HG03565 (cell line): ENCODE measurements around the gene SINHCAF.
"Not testable (repeated sequence)": the region's sequence is repeated elsewhere in the genome, so short reads cannot be mapped to it uniquely, and the experiment has no call there.

Source experiments
- ATAC-seq: cut with Tn5 transposase; IDR thresholded peaks from one replicate; pipeline ENCODE4 v1.9.1; 2021; ENCODE audit warnings: mild to moderate bottlenecking, moderate library complexity; ENCODE audit not compliant: unreplicated experiment

SINHCAF gene

DNA sequence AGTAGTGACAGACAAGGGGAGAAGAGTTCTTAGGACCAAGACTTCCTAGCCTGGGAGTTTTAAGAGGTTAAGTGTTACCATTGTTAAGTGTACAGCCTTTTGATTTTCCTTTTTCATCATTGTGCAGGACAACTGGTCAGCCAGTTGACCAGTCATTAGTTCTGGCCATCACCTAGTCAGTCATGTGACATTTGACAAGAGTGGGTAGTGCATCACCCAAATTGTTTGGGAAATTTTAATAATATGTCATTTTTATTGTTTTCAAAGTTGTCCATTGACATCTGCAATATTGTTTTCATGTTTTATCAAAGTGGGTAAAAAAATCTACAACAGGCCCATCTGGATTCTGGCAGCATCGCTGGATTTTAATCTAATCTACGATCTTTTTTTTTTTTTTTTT, 15.5 kb downstream of the SINHCAF start:
- no peak for ATAC-seq

DNA sequence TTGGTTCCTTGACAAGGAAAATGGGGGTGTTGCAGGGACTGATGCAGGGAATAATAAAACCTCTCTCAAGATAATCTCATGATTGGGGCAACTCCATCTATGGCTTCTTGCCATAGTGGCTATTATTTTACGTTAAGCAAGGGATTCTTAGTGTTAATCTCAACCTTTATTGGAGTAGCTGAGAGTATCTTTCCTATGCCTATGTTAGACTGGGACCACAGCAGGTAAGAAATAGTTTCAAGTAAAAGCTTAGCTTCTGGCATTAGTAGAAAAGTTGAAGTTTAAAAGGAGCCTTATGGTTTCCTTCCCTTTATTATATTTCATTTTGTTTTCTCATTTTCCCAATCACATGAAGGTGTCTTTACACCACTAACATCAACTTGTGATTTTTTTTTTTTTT, 16.7 kb downstream of the SINHCAF start:
- ATAC-seq = no peak

DNA sequence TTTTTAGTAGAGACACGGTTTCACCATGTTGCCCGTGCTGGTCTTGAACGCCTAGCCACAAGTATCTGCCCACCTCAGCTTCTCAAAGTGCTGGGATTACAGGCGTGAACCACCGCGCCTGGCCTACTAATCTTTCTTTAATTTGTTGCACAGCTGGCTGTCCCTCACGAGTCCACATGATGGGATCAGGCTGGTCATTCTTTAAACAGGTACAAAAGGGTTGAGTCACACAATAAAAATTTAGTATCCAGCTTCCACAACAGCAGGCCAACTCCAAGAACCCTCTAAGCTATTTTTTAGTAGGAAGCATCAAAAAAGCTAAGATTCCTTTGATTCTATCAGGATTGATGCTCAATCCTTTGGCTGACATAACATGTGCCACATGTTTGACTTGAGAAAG, 17.8 kb downstream of the SINHCAF start:
- ATAC-seq = no peak

GRCh38 chr12:31306866-31307265, 19.1 kb downstream of the SINHCAF start:
- ATAC-seq = no peak

- no peak for ATAC-seq
Measured at GRCh38 chr12:31303466-31303865, 22.5 kb downstream of the SINHCAF start.

GRCh38 chr12:31301311-31301710, 24.6 kb downstream of the SINHCAF start:
- no peak for ATAC-seq

GRCh38 chr12:31300783-31301182, 25.2 kb downstream of the SINHCAF start:
- ATAC-seq = no peak

GRCh38 chr12:31300341-31300740, 25.6 kb downstream of the SINHCAF start:
- no peak for ATAC-seq

- no peak for ATAC-seq
Measured at GRCh38 chr12:31298922-31299321, 27.0 kb downstream of the SINHCAF start.

DNA sequence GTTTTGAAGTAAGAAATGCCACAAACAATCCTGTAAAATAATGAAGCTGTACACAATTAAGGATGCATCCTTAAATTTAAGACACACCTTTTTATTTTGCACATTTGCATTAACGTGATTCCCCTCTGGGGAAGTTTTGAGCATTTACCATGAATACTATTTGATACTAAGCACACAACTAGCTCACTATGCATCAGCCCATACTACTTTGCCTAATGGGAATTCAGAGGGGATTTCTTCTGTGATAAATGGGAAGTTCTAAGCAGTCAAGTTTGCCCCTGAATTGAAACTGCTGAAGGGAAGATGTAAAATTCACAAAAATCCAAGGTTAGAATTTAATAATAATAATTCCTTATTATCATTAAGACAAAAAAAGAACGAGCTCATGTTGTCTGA, 27.4 kb downstream of the SINHCAF start:
- no peak for ATAC-seq

DNA sequence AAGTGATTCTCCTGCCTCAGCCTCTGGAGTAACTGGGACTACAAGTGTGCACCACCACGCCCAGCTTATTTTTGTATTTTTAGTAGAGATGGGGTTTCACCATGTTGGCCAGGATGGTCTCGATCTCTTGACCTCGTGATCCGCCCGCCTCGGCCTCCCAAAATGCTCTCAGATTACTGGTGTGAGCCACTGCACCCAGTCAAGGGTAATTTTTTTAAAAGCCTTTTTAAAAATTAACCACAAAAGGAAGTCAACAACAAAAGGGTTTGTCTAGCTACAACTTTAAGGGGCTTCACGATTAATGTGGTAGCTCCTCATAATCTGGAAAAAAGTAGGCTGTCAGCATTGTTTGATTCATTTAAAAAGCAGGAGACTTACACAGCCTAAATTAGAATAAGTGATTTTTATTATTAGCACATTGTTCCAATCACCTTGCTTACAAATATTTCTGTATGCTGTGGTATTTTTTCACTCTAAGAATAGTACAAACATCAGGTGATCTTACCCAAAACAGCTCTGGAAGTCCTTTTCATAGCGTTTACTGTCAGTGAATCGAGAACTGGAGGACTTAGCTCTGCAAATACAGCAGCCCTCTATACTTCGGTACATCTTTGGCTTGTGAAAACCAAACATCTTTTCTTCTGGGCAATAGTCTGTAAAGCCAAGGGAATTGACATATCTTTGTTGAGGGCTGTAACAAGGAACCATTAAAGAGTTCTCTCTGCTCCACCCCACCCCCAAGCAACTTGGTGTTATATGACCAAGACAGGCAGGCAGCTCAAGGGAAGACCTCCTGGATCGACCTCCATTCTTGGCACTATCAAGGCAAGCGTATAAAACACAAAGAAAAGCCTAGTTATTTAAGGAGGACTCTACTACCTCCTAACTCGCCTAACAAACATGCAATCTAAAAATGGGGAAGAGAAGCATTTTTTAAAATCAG, 28.1 kb downstream of the SINHCAF start:
- peak; percentile 48 for ATAC-seq

- ATAC-seq = no peak
Measured at GRCh38 chr12:31289441-31289840, 36.5 kb downstream of the SINHCAF start.

- no peak for ATAC-seq
Measured at GRCh38 chr12:31288381-31288780, 37.6 kb downstream of the SINHCAF start.

DNA sequence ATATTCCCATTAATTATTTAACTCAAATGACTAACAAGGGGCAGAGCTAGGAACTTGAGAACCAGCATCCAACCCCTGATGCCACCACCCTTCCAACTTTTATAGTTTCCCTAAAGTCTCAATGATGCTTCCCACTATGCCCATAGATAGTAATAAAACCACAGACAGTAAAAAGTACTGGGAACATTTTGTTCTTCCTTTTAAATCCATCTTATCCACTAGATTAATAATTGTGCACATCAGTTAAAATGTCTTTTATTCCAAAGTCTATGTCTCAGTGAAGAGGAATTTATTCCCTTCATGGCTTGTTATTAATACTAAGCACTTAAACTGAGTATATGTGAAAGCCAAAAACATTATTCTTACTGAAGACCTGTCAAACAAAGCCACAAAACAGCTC, 45.8 kb downstream of the SINHCAF start:
- no peak for ATAC-seq

DNA sequence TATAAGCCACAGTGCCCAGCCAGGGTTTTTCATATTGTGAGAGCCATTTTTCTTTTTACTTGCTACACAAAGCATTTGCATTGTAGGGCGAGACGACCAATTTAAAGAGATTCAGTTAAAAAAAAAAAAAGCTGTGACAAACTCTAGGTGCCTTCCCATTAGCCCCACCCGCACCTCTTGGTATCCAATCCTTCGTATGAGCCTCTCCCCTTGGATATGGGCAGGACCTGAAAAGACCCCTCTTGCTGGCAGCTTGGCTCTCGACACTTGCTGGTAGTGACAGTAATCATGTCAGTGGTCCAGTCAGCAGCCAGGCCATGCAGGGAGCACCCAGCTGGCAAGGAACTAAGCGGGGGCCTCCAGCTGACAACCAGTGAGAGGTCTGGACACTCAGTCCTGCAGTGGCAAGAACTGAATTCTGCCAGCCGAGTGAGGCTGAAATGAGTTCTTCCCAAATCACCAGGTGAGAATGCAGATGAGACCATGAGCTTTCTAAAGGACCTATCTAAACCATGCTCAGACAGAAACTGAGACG, 46.5 kb downstream of the SINHCAF start:
- ATAC-seq = no peak

DNA sequence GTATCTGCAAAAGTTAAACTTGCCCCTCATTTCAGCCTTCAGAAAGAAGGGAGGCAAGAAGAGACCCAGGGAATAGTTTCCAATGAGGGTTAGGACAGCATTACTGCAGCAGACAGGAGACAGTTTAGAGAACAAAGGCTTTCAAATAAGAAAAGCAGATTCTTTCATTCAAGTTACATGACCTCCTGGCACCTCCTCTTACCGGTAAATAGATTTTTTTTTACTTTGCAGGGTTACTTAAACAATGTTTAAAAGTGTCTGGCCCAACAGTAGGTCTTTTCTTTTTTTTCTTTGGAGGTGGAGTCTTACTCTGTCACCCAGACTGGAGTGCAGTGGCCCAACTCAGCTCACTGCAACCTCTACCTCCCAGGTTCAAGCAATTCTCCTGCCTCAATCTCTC, 47.1 kb downstream of the SINHCAF start:
- ATAC-seq = no peak

GRCh38 chr12:31278424-31278823, 47.5 kb downstream of the SINHCAF start:
- no peak for ATAC-seq

GRCh38 chr12:31277081-31277480, 48.9 kb downstream of the SINHCAF start:
- no peak for ATAC-seq

GRCh38 chr12:31275491-31275890, 50.5 kb downstream of the SINHCAF start:
- no peak for ATAC-seq

DNA sequence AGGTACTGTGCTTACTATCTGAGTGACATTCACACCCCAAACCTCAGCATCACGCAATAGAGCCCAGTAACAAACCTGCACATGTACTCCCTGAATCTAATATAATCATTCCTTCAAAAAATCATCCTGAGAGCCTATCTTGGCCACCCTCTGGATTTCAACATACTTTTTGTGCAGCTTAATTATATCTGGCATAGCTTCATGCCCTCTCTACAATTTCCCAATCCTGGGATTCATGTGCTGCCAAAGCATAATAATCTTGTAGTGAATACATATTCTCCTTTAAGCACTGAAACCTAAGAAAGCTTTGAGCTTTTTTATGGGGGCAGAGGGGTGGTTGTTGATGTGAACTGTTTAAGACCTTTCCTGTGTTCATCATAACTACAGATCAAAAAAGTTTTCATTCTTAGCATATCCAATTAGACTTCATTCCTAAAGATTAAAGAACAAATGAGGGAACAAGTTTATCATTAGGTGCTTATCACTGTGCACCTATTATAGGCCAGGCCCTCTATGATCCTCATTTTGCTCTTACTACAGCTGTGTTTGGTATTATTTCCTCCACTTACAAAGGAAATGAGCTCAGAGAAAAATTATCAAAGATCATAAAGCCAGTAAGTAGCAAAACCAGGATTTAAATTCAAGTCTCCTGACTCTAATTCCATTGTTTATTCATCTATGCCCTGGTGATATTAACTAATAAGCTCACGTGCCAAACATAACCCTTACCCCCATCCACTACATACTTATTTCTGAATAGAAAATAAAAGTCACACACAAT, 51.2 kb downstream of the SINHCAF start:
- ATAC-seq = no peak

GRCh38 chr12:31273794-31274193, 52.2 kb downstream of the SINHCAF start:
- ATAC-seq = not testable (repeated sequence)
